Measurements from ENCODE around the gene CABLES2.

Gene CABLES2

DNA sequence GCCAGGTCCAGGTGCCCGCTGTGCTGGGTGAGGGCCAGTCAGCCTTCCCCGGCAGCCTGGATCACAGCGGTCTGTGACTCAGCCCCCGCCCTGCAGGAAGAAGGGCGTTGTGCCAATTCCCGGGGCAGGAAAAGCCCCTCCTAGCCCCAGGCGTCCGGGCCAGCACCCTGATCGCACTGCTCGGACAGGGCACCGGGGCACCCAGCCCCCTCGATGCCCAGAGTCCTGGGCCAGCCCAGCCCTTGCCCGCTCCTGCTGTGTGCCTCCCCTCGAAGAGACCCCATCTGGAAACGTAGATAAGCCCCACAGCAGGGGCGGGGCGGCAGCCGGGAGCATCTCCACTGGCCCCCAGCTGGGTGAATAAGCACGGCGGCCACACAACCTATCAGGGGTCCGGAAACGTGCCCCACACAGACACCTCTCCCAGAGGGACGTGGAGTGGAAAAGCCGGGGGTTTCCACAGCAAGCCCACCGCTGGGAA is 49.9 kb downstream of the CABLES2 start:
- no peaks in the 10 kb centered on the region for H4K20me1 ChIP-seq (ENCODE audit: insufficient read depth)
- H3K27me3 ChIP-seq (ENCODE audit: insufficient read depth, low read depth): no peaks in the 10 kb centered on the region
- H2AFZ ChIP-seq (ENCODE audit: low read depth): no peak overlapping the region
- no peak overlapping the region for H3K4me3 ChIP-seq (IDR thresholded peaks at IDR 0.05; ENCODE audit: insufficient read depth, low read depth, low read length)
- H3K4me1 ChIP-seq (ENCODE audit: low read depth, poor library complexity, severe bottlenecking): no peaks in the 10 kb centered on the region
- no peaks in the 10 kb centered on the region for H3K36me3 ChIP-seq (ENCODE audit: insufficient read depth)
- TF ChIP-seq, protein P1, sequence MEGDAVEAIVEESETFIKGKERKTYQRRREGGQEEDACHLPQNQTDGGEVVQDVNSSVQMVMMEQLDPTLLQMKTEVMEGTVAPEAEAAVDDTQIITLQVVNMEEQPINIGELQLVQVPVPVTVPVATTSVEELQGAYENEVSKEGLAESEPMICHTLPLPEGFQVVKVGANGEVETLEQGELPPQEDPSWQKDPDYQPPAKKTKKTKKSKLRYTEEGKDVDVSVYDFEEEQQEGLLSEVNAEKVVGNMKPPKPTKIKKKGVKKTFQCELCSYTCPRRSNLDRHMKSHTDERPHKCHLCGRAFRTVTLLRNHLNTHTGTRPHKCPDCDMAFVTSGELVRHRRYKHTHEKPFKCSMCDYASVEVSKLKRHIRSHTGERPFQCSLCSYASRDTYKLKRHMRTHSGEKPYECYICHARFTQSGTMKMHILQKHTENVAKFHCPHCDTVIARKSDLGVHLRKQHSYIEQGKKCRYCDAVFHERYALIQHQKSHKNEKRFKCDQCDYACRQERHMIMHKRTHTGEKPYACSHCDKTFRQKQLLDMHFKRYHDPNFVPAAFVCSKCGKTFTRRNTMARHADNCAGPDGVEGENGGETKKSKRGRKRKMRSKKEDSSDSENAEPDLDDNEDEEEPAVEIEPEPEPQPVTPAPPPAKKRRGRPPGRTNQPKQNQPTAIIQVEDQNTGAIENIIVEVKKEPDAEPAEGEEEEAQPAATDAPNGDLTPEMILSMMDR (conservative IDR thresholded peaks at IDR 0.05; ENCODE audit: low read depth, low read length): no peak
- no peak overlapping the region for H3K4me2 ChIP-seq
- H3K9ac ChIP-seq: no peak overlapping the region
- no peak overlapping the region for H3K27ac ChIP-seq
- no peaks in the 10 kb centered on the region for H3K79me2 ChIP-seq (ENCODE audit: insufficient read depth, low read depth)

DNA sequence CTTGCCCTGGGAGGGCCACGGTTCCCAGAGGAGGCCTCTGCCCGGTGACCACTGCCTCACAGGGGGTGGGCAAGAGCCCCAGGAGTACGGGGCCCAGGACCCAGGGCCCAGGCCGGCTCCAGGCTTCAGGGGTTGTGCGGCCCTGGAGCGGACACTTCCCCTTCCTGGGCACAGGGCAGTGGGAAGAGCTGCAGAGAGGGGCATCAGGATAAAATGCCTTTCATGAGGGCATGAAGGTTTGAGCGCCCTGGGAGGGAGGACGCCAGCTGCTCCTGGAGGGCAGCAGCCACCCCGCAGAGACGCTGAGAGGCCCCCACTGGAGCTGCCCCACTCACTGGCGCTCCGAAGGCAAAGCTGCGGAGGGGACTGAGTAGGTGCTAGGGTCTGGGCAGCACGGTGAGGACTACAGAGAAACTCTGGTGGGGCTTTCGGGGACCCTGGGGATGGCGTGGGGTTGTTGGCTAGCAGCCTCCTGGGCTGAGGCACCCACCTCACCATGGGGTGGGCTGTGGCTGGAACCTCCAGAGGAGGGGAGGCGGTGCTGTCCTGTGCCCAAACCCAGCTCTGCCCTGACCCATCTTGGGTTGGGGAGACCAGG is 50.4 kb downstream of the CABLES2 start:
- TF ChIP-seq, protein P1 (conservative IDR thresholded peaks at IDR 0.05; ENCODE audit: low read depth, low read length): no peak
- H3K27me3 ChIP-seq (ENCODE audit: insufficient read depth, low read depth): no peaks in the 10 kb centered on the region
- H2AFZ ChIP-seq (ENCODE audit: low read depth): no peak overlapping the region
- no peaks in the 10 kb centered on the region for H3K4me1 ChIP-seq (ENCODE audit: low read depth, poor library complexity, severe bottlenecking)
- H3K36me3 ChIP-seq (ENCODE audit: insufficient read depth): no peaks in the 10 kb centered on the region
- H3K27ac ChIP-seq: no peak overlapping the region
- H3K9ac ChIP-seq: no peak overlapping the region
- no peaks in the 10 kb centered on the region for H4K20me1 ChIP-seq (ENCODE audit: insufficient read depth)
- H3K4me2 ChIP-seq: no peak overlapping the region
- H3K4me3 ChIP-seq (IDR thresholded peaks at IDR 0.05; ENCODE audit: insufficient read depth, low read depth, low read length): no peak overlapping the region
- H3K79me2 ChIP-seq (ENCODE audit: insufficient read depth, low read depth): no peaks in the 10 kb centered on the region

DNA sequence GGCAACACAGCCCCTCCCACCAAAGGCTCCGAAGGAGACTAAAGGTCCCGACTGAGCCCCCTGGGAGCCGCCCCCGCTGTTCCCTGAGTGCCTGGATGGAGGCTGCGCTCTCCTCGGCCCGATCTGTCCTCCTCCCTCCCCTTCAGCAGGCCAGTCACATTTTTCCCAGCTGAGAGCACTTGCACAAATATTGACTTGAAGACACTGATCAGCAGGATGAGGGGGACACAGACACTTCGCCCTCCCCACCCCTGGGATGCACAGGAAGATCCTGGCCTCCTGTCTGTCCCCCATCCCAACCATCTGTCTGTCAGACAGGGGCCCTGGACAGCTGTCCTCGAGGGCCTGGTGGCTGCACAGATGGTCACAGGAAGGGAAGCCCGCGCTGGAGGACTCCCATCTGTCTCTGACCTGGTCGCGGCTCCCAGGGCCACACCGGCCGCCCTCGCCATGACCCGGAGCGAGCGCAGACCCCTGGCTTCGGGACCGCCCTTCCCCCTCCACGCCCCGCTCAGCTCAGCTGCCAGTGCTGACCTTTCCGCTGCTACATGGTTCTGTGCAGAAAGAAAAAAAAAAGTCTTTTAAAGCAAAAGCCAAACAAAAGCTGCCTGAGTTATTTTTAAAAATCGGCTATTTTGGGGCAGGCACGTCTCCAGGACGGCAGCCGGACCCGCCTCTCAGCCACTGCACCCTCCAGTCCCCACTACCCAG is 51.1 kb downstream of the CABLES2 start:
- Histone ChIP-seq H2AFZ (ENCODE audit: low read depth) (no peak overlapping the region), H3K27ac (no peak overlapping the region), H4K20me1 (ENCODE audit: insufficient read depth) (no peaks in the 10 kb centered on the region), H3K4me2 (no peak overlapping the region), H3K79me2 (ENCODE audit: insufficient read depth, low read depth) (no peaks in the 10 kb centered on the region), H3K36me3 (ENCODE audit: insufficient read depth) (no peaks in the 10 kb centered on the region), H3K9ac (no peak overlapping the region), H3K27me3 (ENCODE audit: insufficient read depth, low read depth) (no peaks in the 10 kb centered on the region), H3K4me1 (ENCODE audit: low read depth, poor library complexity, severe bottlenecking) (no peaks in the 10 kb centered on the region), H3K4me3 (IDR thresholded peaks at IDR 0.05; ENCODE audit: insufficient read depth, low read depth, low read length) (no peak overlapping the region)
- TF ChIP-seq, protein P1 (conservative IDR thresholded peaks at IDR 0.05; ENCODE audit: low read depth, low read length): no peak

DNA sequence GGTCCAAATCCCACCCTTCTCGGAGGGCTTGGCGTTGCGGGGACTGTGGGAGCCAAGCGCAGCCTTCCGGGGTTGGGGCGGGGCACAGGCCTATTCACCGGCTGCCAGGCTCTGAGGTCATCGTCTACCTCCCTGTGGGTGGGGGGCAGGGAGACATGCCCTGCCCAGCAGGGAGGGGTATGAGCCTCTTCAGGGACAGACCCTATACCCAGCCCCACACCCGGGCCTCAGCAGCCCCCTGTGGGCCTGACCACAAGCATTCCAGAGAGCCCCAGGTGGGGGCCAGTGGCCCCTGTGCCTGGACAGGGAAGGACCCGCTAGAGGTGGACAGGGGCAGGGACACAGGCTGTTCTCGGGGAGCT is 51.6 kb downstream of the CABLES2 start:
- H3K4me2 ChIP-seq: no peak overlapping the region
- H4K20me1 ChIP-seq (ENCODE audit: insufficient read depth): no peaks in the 10 kb centered on the region
- no peak overlapping the region for H3K4me3 ChIP-seq (IDR thresholded peaks at IDR 0.05; ENCODE audit: insufficient read depth, low read depth, low read length)
- TF ChIP-seq, protein P1 (conservative IDR thresholded peaks at IDR 0.05; ENCODE audit: low read depth, low read length): no peak
- no peak overlapping the region for H3K9ac ChIP-seq
- H2AFZ ChIP-seq (ENCODE audit: low read depth): no peak overlapping the region
- no peaks in the 10 kb centered on the region for H3K36me3 ChIP-seq (ENCODE audit: insufficient read depth)
- no peaks in the 10 kb centered on the region for H3K4me1 ChIP-seq (ENCODE audit: low read depth, poor library complexity, severe bottlenecking)
- H3K27me3 ChIP-seq (ENCODE audit: insufficient read depth, low read depth): no peaks in the 10 kb centered on the region
- no peak overlapping the region for H3K27ac ChIP-seq
- H3K79me2 ChIP-seq (ENCODE audit: insufficient read depth, low read depth): no peaks in the 10 kb centered on the region

All from KMS-11 (cell line).